HFFc6 (cell line): ENCODE measurements around the gene DUSP8. TPM values are rescaled to one million over a fixed set of nuclear protein-coding genes. Genes with fewer than 3 reads are reported as not detected.
"Not testable (repeated sequence)": the region's sequence is repeated elsewhere in the genome, so short reads cannot be mapped to it uniquely, and the experiment has no call there.

ENCODE experiments used
- DNase-seq: peaks from one replicate; pipeline ENCODE4 v3.0.0-alpha.2; 2018
- H3K27ac Mint-ChIP-seq: 2 replicates; pipeline ENCODE4 v1.8.0; 2020; ENCODE audit warnings: mild to moderate bottlenecking, mixed read lengths
- H3K27me3 Mint-ChIP-seq: 2 replicates; pipeline ENCODE4 v1.8.0; 2021; ENCODE audit warnings: mild to moderate bottlenecking, moderate library complexity, mixed read lengths; ENCODE audit not compliant: insufficient read depth
- H3K36me3 Mint-ChIP-seq: 2 replicates; pipeline ENCODE4 v1.8.0; 2021; ENCODE audit warnings: low read depth, mixed read lengths
- H3K4me1 Mint-ChIP-seq: 2 replicates; pipeline ENCODE4 v1.8.0; 2020; ENCODE audit warnings: low read depth, mixed read lengths
- H3K4me3 Mint-ChIP-seq: 2 replicates; pipeline ENCODE4 v1.8.0; 2020; ENCODE audit warnings: mild to moderate bottlenecking, moderate library complexity, mixed read lengths
- H3K9me3 Mint-ChIP-seq: 2 replicates; pipeline ENCODE4 v1.8.0; 2020; ENCODE audit warnings: mild to moderate bottlenecking, mixed read lengths
- CTCF ChIP-seq: fragments of 200-600 bp; sonication (generic); IDR thresholded peaks from 2 replicates; pipeline ENCODE4 v1.5.0; 2021; ENCODE audit warnings: antibody characterized with exemption, mild to moderate bottlenecking
- total RNA-seq, 6 experiments: library from RNA; stranded (reverse); fragmentation: NEBNext Ultra II Directional; extraction: Animal tissue kit (Norgen Biotek cat#: 25700); gene quantifications; 2 replicates in 1 of 6; 3 replicates in 5 of 6; pipeline ENCODE4 v1.2.3, GENCODE V29; 2021

DUSP8 gene
- total RNA-seq, 6 experiments from 2014 or later: 0.38 to 1.6 (median 0.81) TPM

DNA sequence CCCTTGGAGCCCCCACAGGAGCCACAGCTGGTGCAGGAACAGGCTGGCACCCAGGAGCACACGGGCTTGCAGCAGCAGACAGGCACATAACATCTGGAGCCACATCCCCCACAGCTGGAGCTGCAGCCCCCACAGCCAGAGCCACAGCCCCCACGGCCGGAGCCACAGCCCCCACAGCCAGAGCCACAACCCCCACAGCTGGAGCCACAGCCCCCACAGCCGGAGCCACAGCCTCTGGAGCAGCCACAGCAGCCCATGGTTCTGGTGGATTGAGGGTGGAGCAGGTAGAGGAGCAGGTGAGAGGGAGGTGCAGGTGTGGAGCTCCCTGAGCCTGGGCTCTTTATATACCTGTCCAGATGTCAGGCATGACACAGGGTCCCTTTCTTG, 25.9 kb upstream of the DUSP8 start, which contains the start of gene KRTAP5-2:
TSS of gene KRTAP5-2 (minus strand) at position 301 of the 387 bp plus-strand sequence. CDS start at position 257, 44 bp downstream.
- no peaks in the 10 kb centered on the region for H3K36me3 Mint-ChIP-seq
- H3K9me3 Mint-ChIP-seq: no peaks in the 10 kb centered on the region
- H3K4me1 Mint-ChIP-seq: peaks cover 10% of the 10 kb centered on the region
- peaks cover 51% of the 10 kb centered on the region for H3K27me3 Mint-ChIP-seq
- H3K4me3 Mint-ChIP-seq: 0 out of 2 replicates have a peak within 1 kb of the TSS, but pooled peaks have one; percentile 18
- no peak for TF ChIP-seq CTCF
- no peak within 1 kb of the TSS for H3K27ac Mint-ChIP-seq
- DNase-seq: no peak

DNA sequence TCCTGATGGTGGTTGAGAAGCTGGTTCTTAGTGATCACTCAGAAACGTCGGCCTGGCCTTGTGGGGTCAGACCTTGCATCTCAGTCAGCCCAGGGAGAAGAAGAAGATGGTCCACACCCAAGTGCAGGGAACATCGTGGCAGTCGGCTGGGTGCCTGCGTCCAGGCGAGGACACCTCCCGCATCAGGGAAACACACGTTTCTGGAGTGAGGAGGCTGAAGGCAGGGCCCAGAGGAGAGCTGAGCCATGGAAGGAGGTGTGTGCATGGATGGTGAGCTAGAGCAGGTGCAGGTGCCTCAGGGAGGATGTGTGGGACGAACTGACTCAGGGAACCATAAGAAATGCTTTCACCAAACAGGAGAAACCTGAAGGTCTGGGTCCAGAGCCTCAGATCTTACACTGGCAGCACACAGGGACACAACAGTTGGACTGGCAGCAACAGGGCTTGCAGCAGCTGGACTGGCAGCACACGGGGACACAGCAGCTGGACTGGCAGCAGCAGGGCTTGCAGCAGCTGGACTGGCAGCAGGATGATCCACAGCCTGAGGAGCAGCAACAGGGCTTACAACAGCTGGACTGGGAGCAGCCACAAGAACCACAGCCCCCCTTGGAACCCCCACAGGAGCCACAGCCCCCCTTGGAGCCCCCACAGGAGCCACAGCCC, 25.4 kb upstream of the DUSP8 start:
- Mint-ChIP-seq H3K27me3 (peaks cover 53% of the 10 kb centered on the region), H3K27ac (no peak overlapping the region), H3K36me3 (no peaks in the 10 kb centered on the region), H3K4me1 (peaks cover 10% of the 10 kb centered on the region), H3K9me3 (no peaks in the 10 kb centered on the region), H3K4me3 (no peak overlapping the region)
- TF ChIP-seq CTCF: no peak
- no peak for DNase-seq

- H3K36me3 Mint-ChIP-seq, H3K4me1 Mint-ChIP-seq, H3K9me3 Mint-ChIP-seq, DNase-seq, H3K27ac Mint-ChIP-seq, H3K4me3 Mint-ChIP-seq: not testable (repeated sequence)
- peaks cover 47% of the 10 kb centered on the region for H3K27me3 Mint-ChIP-seq
Observed at GRCh38 chr11:1596576-1597121, 24.6 kb upstream of the DUSP8 start.

GRCh38 chr11:1595994-1596575, 24.0 kb upstream of the DUSP8 start:
- DNase-seq, H3K4me3 Mint-ChIP-seq, H3K27ac Mint-ChIP-seq, H3K9me3 Mint-ChIP-seq, H3K4me1 Mint-ChIP-seq, H3K36me3 Mint-ChIP-seq: not testable (repeated sequence)
- H3K27me3 Mint-ChIP-seq: peaks cover 44% of the 10 kb centered on the region

- no peak overlapping the region for H3K4me3 Mint-ChIP-seq
- no peak for TF ChIP-seq CTCF
- no peak overlapping the region for H3K27ac Mint-ChIP-seq
- H3K9me3 Mint-ChIP-seq: no peaks in the 10 kb centered on the region
- H3K36me3 Mint-ChIP-seq: no peaks in the 10 kb centered on the region
- H3K27me3 Mint-ChIP-seq: peaks cover 49% of the 10 kb centered on the region
- peaks cover 6% of the 10 kb centered on the region; the same call in 1 of the 2 replicates for H3K4me1 Mint-ChIP-seq
- DNase-seq: no peak
Observed at GRCh38 chr11:1592628-1593027, 20.6 kb upstream of the DUSP8 start.

DNA sequence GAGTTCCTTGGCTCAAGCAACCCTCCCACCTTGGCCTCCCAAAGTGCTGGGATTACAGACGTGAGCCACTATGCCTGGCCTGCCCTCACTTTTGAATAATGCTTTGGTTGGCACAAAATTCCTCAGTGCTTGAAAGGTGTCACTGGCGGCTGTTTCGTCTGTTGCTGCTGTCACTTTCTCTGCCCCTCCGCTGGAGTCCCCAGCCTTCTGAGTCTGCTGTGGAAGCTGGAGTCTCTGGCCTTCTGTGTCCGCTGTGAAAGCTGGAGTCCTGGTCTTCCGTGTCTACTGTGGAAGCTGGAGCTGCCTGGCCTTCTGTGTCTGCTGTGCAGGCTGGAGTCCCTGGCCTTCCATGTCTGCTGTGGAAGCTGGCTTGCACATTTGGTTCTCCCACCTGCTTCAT, 17.9 kb upstream of the DUSP8 start:
- H3K4me3 Mint-ChIP-seq: no peak overlapping the region
- no peak for TF ChIP-seq CTCF
- H3K27ac Mint-ChIP-seq: no peak overlapping the region
- H3K9me3 Mint-ChIP-seq: no peaks in the 10 kb centered on the region
- peaks cover 6% of the 10 kb centered on the region; the same call in 1 of the 2 replicates for H3K4me1 Mint-ChIP-seq
- peaks cover 50% of the 10 kb centered on the region for H3K27me3 Mint-ChIP-seq
- no peak for DNase-seq
- H3K36me3 Mint-ChIP-seq: no peaks in the 10 kb centered on the region

- not testable (repeated sequence) for H3K4me1 Mint-ChIP-seq, H3K9me3 Mint-ChIP-seq, H3K4me3 Mint-ChIP-seq, DNase-seq, H3K27ac Mint-ChIP-seq, H3K36me3 Mint-ChIP-seq
- peaks cover 48% of the 10 kb centered on the region for H3K27me3 Mint-ChIP-seq
Observed at GRCh38 chr11:1589191-1589963, 17.3 kb upstream of the DUSP8 start.
